ENCODE data around the gene DLST. TPM values are rescaled to one million over a fixed set of nuclear protein-coding genes. Genes with fewer than 3 reads are reported as not detected.
"Not testable (repeated sequence)": the region's sequence is repeated elsewhere in the genome, so short reads cannot be mapped to it uniquely, and the experiment has no call there.

DLST gene
- total RNA-seq, 1 experiment from 2014 or later, result 45.3 TPM

DNA sequence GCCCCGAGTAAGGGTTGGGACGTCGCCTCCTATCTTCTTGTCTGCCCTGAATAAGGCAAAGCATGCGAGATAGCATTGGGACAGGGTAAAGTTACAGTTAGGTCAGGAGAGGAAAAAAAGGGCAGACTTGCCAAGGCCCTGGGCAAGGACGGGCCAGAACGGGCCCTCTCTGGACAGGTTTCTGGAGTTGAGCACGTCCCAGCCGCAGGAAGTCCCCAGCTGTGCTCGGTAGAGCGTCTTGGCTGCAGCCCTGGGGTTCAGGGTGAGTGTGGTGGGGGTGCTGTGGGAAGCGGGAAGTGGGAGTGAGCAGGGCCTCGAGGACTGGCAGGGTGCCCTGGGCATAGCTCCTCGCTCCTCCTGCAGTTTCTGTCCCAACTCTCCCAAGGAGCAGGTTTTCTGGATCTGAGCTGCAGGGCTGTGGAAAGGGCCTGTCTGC lies 35.9 kb downstream of the DLST start:
- no peak for DNase-seq (ENCODE audit: low read depth)

DNA sequence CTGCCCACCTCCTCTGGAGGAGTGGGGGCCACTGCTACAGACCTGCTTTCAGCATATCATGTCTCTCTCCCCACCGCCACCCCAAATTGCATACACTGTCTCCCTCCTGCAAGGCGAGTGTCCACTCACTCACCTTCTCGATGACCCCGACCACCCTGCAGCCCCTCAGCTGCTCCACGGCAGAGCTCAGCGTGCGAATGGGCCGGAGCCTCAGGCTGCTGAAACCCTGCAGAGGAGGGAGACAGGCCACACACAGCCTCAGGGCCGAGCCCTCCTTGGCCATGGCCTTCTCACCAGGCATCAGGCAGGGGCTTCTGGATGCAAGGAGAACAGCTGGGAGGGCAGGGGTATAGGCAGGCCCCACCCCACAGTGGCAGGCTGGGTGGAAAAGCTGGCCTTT lies 36.7 kb downstream of the DLST start:
- DNase-seq (ENCODE audit: low read depth), result no peak

DNA sequence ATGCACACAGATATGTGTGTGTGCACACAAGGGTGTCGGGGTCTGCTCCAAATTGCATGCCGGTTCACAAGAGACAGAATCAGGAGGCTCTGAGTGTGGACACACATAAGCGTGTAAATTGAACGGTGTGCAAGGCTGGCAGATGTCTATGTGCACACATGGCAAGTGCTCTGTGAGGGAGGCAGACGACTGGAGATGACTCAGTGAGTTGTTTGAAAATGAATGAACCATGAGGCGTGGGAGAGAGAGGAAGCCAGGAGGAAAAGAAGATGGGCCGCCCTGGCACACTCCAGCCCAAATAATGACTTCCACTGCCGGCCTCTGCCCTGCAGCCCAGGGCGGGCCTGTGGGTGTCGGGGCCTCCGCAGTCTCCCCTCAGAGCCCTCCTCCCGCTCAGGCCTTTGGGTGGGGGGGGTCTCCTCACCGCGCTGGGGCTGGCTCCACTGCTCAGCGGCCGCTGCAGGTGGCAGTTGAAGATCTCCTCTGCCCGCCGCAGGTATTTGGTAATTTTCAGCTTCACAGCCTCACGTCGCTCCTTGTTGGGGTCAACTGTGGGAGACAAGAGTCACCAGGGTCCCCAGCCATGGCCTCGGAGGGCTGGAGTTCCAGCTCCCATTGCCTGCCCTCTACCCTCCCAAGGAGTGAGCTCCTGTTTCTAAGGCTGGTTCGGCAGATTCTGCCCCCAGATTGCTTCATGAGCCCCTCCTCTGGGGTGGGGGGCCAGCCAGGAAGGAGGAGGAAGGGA lies 37.9 kb downstream of the DLST start:
- DNase-seq (ENCODE audit: low read depth), result no peak

DNA sequence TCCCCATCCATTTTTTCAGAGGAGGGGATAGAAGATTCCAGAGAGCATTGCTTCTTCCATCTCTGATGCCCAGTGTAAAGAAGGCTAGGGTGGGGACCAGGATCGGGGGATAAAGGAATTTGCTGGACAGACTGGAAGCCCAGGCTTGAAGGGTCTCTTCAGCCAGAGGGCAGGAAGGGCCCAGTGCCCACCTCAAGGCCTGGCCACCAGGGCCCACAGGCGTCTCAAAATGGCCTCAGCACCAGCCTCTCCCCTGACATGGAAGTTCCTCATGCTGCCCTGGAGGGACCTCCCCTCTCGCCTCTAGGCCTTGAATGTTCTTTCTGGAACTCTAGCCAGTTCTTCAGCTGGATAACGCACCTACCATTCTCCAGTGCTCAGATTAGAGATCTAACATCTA lies 38.6 kb downstream of the DLST start:
- no peak for DNase-seq (ENCODE audit: low read depth)

DNA sequence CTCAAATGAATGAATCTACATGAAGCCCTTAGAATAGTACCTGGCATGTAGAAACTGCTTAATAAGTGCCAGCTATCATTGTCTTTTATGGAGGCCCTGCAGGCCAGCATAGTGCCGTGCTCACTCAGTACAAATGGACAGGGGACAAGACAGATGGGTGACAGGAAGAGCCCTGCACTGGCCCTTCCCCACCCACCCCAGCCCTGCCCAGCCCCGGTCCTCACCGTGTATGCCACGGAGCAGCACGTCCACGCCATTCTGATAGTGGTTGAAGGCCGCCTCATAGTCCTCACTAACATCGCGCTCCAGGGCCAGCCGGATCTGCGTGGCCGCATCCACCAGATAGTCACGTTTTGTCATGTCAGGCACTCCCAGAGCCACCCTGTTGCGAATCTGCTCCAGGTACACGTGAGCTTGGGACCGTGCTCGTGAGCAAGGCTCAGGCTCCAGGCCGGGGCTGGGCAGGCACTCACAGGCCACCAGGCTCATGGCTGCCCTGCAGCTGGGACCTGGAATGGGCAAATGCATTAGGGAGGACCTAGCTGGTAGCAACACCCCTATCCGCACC lies 39.4 kb downstream of the DLST start:
- DNase-seq (ENCODE audit: low read depth), result no peak

DNA sequence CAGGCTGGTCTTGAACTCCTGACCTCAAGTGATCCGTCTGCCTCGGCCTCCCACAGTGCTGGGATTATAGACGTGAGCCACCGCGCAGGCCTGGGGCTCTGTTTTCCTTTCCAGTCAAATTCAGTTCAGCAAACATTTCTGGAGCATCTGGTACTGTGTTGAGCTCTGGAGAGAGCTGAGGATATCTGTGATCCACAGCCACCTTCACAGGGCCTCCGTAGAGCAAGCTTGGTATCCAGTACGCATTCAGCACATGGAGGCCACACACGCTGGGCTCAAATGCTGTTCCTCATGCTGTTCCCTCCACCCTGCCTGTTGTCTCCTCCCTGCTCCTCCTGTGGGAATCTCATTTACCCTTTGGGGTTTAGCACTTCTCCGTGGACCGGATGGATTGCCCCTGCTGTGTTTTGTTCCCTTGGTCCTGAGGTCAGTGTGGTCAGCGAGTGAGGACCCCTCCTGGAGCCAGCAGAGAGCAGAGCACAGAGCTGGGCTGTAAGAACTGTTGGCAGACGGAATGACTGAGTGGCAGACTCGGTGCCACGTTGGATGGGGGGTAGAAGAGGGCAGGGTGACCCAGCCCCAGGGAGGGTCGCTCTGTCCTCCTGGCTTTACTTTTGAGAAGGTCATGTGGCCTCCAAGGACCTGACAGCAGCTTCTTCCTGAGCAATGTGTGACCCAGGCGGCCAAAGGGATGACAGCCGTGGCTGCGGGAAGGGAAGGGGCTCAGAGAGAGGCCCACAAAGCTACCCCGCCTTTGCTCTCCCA lies 40.5 kb downstream of the DLST start:
- no peak for DNase-seq (ENCODE audit: low read depth)

DNA sequence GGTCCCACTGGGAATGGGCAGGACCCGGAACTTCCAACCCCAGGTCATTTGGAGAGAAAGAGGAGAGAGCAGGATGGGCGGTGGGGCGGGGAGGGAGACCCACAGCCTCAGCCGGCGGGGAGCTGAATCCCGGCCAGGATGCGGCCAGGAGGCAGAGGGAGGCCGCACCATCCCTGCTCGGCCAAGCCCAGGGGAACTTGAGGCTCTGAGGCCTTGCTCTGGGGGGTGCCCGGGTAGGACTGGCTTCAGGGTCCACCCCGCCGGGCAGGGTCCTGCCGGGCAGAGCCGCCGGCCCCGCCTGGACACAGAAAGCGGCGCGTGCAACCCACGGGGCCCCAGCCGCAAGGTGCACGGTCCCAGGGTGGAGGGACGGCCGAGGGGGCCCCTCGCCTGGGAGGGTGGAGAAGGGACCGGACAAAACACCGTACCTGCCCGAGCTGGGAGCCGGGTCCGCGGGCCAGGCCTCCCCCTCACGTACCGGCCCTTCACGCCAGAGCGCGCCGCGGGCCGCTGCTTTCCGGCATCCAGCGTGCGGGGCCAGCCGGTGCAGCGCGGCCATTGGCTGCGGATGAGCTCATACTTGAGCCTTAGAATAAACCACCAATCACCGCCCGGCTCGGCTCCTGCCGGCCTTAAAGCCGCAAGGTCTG lies 41.2 kb downstream of the DLST start, which contains the start of gene RPS6KL1:
Gene RPS6KL1, minus strand, starts transcription at position 509 of the 650 bp plus-strand sequence. CDS start 1,719 bp downstream, outside the sequence.
- peak; percentile 74 for DNase-seq (ENCODE audit: low read depth)

DNA sequence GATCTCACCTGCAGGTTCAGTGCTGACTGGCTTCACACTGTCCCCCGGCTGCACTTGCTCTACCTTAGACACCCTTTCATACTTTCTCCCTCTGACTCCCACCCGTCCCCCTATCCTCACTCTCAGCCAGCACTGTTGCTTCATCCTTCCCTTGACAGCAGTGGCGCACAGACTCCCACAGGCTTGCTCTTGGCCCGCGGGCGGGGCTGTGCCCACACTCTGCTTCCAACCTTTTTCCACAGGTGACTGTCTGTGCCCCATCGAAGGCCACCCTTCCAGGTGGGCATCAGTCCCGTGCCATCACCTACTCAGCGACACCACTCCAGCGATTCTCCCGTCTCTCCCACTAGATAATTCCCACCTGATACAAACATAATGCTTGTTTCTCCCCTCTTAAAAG lies 42.3 kb downstream of the DLST start:
- no peak for DNase-seq (ENCODE audit: low read depth)

DNA sequence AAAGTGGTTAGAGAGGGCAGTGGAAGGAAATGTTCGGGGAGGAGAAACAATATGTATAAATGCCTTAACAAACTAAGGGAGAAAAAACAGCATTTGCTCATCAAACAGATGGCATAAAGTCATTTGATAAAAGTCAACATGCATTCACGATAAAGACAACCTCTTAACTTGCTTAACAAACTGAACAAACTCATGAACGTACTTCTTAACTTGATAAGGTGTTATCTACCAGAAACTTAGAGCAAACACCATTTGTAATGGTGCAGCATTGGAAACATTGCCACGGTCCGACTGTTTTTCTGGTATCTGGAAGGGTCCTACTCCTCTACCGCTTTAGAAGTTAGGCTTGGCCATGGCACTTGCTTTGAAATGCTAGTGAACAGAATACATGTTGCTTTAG lies 45.5 kb downstream of the DLST start:
- DNase-seq (ENCODE audit: low read depth), result no peak

DNA sequence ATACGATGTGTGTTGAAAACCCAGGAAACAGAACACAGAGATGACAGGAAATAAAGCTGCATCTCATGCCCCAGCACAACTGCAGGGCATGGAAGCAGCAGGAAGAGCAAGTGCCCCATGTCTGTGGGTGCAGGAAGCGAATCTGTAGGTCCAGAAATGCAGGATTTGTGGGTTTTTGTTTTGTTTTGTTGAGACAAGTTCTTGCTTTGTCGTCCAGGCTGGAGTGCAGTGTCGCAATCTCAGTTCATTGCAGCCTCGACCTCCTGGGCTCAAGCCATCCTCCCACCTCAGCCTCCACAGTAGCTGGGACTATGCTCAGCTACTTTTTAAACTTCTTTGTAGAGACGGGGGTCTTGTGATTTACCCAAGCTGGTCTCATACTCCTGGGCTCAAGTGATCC lies 47.5 kb downstream of the DLST start:
- DNase-seq (ENCODE audit: low read depth), result no peak

DNA sequence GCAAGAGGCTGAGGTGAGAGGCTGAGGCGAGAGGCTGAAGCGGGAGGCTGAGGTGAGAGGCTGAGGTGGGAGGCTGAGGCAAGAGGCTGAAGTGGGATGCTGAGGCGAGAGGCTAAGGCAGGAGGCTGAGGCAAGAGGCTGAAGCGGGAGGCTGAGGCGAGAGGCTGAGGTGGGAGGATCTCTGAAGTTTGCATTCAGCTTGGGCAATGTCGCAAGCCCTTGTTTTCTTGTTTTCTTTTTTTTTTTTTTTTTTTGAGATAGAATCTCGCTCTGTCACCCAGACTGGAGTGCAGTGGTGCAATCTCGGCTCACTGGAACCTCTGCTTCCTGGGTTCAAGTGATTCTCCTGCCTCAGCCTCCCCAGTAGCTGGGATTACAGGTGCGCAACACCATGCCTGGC lies 50.0 kb downstream of the DLST start:
- DNase-seq (ENCODE audit: low read depth), result not testable (repeated sequence)

DNA sequence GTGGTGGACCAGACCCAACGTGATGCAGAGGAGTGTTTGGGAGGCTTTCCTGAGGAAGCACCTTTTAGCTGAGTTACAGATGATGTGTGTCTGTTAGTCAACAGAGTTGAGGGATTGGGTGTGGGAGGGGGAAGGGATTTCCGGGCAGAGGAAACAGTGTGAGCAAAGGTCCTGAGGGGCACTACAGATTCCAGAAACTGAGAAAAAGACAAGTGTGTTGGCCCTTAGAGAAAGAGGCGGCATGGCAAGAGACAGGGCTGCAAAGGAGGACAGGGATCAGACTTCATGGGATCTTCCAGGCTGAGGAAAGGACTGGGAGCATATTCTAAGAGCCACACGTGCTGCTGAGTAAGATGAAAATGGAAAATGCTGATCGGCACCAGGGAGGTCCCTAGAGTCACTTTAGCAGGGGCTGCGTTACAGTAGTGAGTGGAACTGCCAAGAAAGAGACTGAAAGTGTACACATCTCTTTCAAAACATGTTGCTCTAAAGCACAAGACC lies 50.7 kb downstream of the DLST start:
- DNase-seq (ENCODE audit: low read depth), result no peak

DNA sequence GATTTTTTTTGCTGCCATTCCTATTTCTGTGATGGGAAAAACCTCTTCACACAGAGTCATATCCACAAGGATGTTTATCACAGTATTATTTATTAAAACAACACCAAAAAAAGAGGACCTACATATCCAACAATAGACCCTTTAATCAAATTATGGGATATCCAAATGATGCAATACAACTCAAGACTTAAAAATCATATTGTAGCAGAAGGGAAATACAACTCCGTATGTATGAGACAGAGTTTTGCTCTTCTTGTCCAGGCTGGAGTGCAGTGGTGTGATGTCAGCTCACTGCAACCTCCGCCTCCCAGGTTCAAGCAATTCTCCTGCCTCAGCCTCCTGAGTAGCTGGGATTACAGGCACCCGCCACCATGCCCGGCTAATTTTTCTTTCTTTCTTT lies 51.2 kb downstream of the DLST start:
- not testable (repeated sequence) for DNase-seq (ENCODE audit: low read depth)

DNA sequence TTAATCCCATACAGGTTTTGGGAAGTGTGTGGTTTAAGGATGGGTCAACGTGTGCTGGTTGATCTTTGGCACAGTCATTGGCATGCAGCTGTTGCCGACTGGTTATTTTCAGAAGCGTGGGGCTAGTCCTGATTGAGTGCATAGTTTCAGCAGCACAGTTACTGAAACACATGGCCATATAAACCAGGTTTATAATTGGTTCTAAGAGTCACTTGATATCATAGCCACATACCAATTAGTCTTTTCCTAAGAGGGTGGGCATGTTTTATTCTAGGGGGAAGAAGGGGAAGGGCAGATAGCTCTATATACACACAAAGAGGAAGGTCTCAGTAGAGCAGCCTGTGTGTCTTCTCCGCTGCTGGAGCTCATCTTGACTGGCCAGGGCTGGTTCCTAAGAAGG lies 52.3 kb downstream of the DLST start:
- no peak for DNase-seq (ENCODE audit: low read depth)

DNA sequence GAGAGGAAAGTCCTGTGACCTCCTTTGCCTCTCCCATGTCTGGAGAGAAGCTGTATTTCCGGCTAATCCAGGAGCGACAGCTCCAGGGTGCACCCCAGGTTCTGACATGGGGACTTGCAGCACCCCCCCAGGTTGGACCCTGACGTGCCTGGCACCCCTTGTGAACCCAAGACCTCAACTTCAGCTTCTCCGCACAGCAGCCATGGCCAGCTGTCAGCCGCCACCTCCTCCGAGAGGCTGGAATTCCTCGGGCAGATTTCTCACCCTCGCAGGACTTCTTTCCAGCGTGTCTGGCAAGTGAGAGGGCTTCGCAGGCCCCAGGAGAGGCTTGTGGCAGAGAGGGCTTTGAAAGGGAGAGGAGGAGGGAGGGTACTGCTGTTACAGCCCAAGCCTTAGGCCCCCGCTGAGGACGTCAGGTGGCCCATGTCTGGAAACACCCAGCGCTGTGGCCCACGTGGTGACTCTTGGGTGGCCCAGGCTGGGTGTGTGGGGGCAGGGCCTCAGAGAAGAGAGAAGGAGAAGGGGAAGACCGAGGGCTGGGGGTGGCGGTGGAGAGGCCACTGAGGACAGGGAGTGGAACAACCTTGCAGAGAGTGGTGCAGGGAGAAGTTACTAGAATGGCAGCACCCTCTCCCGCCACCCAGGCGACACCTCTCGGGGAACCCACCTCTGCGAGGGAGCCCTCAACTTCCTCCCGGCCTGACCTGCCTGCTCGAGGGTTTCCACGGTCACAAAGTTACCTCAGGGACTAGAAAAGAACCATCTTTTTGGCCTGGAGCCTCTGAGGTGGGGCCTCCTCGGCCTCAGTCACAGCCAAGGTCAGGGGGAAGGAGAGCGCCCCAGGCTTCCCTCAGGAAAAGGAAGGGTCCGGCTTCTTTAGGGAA lies 53.0 kb downstream of the DLST start:
- no peak for DNase-seq (ENCODE audit: low read depth)

DNA sequence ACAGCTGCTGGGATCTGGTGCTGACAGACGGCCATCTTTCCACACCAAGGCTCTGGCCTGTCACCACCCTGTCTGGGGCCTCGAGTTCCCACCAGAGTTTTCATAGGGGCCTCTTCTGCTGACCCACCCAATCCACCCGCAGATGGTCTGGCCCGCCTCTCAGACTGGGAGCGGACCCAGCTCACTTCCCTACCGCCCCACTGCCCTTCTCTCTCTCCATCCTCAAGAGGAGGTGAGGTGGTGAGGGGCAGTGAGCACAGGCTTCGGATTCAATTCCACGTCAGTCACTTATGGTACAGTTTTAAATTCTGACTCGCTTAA lies 53.6 kb downstream of the DLST start:
- DNase-seq (ENCODE audit: low read depth), result no peak

DNA sequence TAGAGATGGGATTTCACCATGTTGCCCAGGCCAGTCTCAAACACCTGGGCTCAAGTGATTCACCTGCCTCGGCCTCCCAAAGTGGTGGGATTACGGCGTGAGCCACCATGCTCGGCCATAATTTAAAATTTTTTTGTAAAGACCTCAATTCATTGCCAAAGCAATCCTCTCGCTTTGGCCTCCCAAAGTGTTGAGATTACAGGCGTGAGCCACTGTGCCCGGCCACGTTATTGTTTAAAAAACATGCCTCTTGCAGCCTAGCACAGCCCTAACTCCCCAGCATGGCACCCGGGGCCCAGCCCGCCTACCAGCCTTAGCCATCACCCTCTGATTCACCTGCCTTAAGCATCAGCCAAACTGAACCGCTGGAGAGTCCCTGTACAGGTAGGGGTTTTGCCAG lies 54.4 kb downstream of the DLST start:
- no peak for DNase-seq (ENCODE audit: low read depth)

DNA sequence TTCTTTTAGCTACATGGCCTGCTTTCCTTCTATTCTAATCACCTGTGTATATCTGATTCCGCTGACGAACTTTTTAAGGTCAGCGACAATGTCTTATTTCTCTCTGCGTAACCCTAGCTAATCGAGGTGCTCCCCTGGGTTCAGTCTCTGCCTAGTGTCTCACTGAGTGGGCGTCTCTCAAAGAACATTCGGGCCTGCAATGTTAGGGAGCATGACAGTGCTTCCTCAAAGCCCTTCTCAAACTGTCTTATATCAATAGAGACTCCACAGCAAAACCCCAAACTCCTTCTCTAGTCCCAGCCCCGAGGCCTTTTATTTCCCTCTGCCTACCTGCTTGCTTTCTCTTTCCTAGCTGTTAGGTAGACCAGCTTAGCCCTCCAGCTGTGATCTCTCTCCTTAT lies 55.0 kb downstream of the DLST start:
- no peak for DNase-seq (ENCODE audit: low read depth)

DNA sequence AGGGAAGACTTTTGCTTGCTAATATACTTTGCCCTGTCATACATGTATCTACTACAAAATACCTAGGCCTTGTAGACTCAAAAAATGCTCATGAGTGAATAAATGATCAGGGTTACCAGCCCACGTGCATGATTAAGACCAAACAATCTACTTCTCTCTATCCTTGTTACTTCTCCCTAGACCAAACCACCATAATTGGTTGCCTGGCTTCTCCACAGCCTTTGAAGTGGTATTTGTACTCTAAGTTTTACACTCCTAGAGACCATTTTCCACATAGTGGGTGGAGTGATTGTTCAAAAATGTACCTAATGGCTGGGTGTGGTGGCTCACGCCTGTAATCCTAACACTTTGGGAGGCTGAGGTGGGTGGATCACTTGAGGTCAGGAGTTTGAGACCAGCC lies 55.5 kb downstream of the DLST start:
- DNase-seq (ENCODE audit: low read depth), result no peak

DNA sequence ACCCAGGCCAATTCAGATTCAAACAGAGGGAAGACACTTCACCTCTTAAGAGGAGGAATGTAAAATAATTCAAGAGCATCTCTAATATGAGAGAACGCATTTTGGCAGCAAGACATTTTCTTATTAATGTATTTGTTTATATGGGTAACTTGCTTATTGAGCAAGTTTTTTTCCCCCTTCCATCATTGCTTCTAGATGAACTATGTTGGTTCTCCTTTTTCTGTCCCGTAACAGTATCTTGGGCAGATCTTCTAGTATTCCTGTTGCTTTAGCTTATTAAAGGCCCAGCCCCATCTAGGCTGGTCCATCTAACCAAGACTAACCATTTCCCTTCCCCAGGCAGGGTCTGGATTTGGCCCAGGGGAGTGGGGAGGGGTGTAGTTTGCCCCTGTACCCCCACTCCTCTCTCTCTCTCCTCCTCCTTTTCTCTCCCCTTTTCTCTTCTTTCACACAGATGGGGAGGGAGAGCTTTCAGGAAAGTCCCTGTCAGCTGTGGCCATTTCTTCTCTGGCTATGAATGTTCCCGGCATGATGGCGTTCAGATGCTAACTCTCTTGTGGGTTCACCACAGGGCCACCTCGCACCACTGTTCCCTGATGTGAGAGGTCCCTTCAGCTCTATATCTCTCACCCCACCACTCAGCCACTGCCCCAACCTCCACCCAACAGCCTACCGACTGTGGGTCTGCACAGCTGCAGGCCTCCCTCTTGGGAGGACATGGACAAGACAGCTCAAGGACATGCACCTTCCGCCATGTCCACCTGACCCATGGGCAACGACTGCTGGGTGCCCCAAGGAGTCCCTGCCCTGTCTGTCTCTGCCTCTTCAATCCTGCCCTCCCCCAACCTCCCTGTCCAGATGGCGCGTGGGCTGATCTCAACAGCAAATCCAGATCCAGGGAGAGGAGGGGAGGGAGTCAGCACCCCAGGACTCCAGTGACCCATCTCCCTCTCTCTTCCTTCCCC lies 57.1 kb downstream of the DLST start:
- DNase-seq (ENCODE audit: low read depth), result no peak
